ENCODE results near the gene ENGASE.

DNA sequence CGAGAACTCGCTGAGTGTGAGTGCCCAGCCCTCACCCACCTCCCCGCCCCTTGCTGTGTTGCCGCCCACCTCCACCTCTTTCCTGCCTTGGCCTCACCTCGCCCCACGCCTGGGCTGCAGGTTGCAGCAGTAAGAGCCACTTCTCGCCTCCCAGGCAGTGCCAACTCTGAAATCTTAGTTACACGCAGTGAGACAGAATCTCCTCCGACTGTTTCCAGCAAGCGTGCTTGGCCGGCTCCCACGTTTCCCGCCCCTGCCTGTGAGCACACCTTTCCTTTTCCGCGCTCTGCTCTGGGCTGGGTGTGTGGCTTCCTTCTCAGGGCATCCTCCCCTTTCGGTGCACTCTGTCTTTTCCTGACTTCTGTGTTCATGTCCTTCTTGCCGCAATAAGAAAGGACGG is 5.7 kb downstream of the ENGASE start:
- TF ChIP-seq EZH2 (IDR thresholded peaks at IDR 0.05), result no peak
- no peak for TF ChIP-seq POLR2AphosphoS5 (IDR thresholded peaks at IDR 0.05; ENCODE audit: borderline replicate concordance, low read depth, low read length)
- no peak for TF ChIP-seq FOXP2 (optimal IDR thresholded peaks at IDR 0.05; ENCODE audit: control extremely low read depth, extremely low read length, insufficient read depth)
